IMR-90 (cell line): Measurements from ENCODE around the gene RAI1. TPM values are rescaled to one million over a fixed set of nuclear protein-coding genes. Genes with fewer than 3 reads are reported as not detected.

ENCODE experiments used
- ATAC-seq: fragments of 200-7000 bp; cut with Tn5 transposase; 2 replicates; pipeline ENCODE4 v1.9.1; 2020; ENCODE audit warnings: low read depth, mild to moderate bottlenecking, moderate library complexity
- BruUV-seq: library from RNA; stranded (reverse); fragments of 400-500 nt; replicated peaks from 2 replicates; lab custom pipeline; 2021; lab: Mats Ljungman, UMichigan
- CTCF ChIA-PET: fragments of 300-600 bp; formaldehyde crosslinking; extraction: SDS; loops from one replicate; lab custom pipeline; 2021; ENCODE audit warnings: antibody characterized with exemption; lab: Yijun Ruan, JAX
- POLR2A ChIA-PET: fragments of 300-600 bp; sonication (Branson Sonifier 250); formaldehyde crosslinking; loops from one replicate; lab custom pipeline; 2022; ENCODE audit warnings: antibody characterized with exemption; ENCODE audit not compliant: unreplicated experiment; lab: Charles Lee
- DNase-seq: peaks from one replicate; pipeline ENCODE4 v3.0.0; 2013
- H2AFZ ChIP-seq: replicated peaks from 2 replicates; pipeline ENCODE3; 2013; ENCODE audit warnings: low read length, mild to moderate bottlenecking; ENCODE audit not compliant: poor library complexity
- H2AK5ac ChIP-seq: 2 replicates; pipeline ENCODE4 v1.6.1; 2013; ENCODE audit warnings: low read depth, low read length, inconsistent platforms
- H2AK9ac ChIP-seq: replicated peaks from 2 replicates; pipeline ENCODE3; 2013; ENCODE audit warnings: mild to moderate bottlenecking, low read depth, low read length, moderate library complexity; ENCODE audit not compliant: poor library complexity
- H2BK120ac ChIP-seq: 2 replicates; pipeline ENCODE4 v1.6.1; 2013; ENCODE audit warnings: low read depth, low read length, inconsistent platforms
- H2BK15ac ChIP-seq: 3 replicates; pipeline ENCODE4 v1.6.1; 2013; ENCODE audit warnings: low read depth, low read length, inconsistent platforms
- H2BK20ac ChIP-seq: 2 replicates; pipeline ENCODE4 v1.6.1; 2013; ENCODE audit warnings: low read depth, mild to moderate bottlenecking, inconsistent platforms, low read length, moderate library complexity
- H2BK5ac ChIP-seq: 2 replicates; pipeline ENCODE4 v1.6.1; 2013; ENCODE audit warnings: mild to moderate bottlenecking, low read depth, low read length, inconsistent platforms; ENCODE audit not compliant: poor library complexity, severe bottlenecking
- H3K14ac ChIP-seq: replicated peaks from 2 replicates; pipeline ENCODE4 v1.6.1; 2013; ENCODE audit warnings: low read depth, low read length, inconsistent platforms
- H3K18ac ChIP-seq: 2 replicates; pipeline ENCODE4 v1.6.1; 2013; ENCODE audit warnings: low read depth, low read length, control low read depth
- H3K23ac ChIP-seq: 2 replicates; pipeline ENCODE4 v1.6.1; 2013; ENCODE audit warnings: low read depth, low read length, inconsistent platforms
- H3K27ac ChIP-seq: 2 replicates; pipeline ENCODE4 v1.5.1; 2013; ENCODE audit warnings: mild to moderate bottlenecking, control low read depth, low read length; ENCODE audit not compliant: insufficient read depth
- H3K27me3 ChIP-seq: 2 replicates; pipeline ENCODE4 v1.6.1; 2013; ENCODE audit warnings: low read length; ENCODE audit not compliant: control insufficient read depth, insufficient read depth
- H3K36me3 ChIP-seq: 2 replicates; pipeline ENCODE4 v1.6.1; 2013; ENCODE audit warnings: low read length, mixed read lengths; ENCODE audit not compliant: control insufficient read depth, insufficient read depth
- H3K4ac ChIP-seq: 2 replicates; pipeline ENCODE4 v1.6.1; 2013; ENCODE audit warnings: low read depth, low read length, inconsistent platforms
- H3K4me1 ChIP-seq: 2 replicates; pipeline ENCODE4 v1.6.1; 2013; ENCODE audit warnings: low read length, mixed read lengths; ENCODE audit not compliant: control insufficient read depth, insufficient read depth
- H3K4me2 ChIP-seq: 2 replicates; pipeline ENCODE4 v1.6.1; 2013; ENCODE audit warnings: low read depth, mild to moderate bottlenecking, control low read depth, low read length, moderate library complexity
- H3K4me3 ChIP-seq: 2 replicates; pipeline ENCODE4 v1.5.1; 2013; ENCODE audit warnings: low read depth, mild to moderate bottlenecking, control low read depth, low read length, moderate library complexity; ENCODE audit not compliant: insufficient read depth
- H3K56ac ChIP-seq: 2 replicates; pipeline ENCODE4 v1.6.1; 2013; ENCODE audit warnings: low read length, inconsistent platforms; ENCODE audit not compliant: insufficient read depth; ENCODE audit errors: extremely low read depth
- H3K79me1 ChIP-seq, 2 experiments: 2 replicates each; pipeline ENCODE4 v1.6.1; 2013; ENCODE audit warnings: low read length in 2 of 2, inconsistent platforms in 1 of 2, low read depth in 1 of 2
- H3K9ac ChIP-seq: 2 replicates; pipeline ENCODE4 v1.6.1; 2013; ENCODE audit warnings: low read depth, low read length, control low read depth
- H3K9me1 ChIP-seq: 2 replicates; pipeline ENCODE4 v1.6.1; 2013; ENCODE audit warnings: low read length, inconsistent platforms; ENCODE audit not compliant: insufficient read depth
- H3K9me3 ChIP-seq: 2 replicates; pipeline ENCODE4 v1.6.1; 2013; ENCODE audit warnings: low read length; ENCODE audit not compliant: control insufficient read depth, insufficient read depth
- H4K20me1 ChIP-seq: 2 replicates; pipeline ENCODE4 v1.6.1; 2013; ENCODE audit warnings: low read length, inconsistent platforms; ENCODE audit not compliant: insufficient read depth
- H4K5ac ChIP-seq: 2 replicates; pipeline ENCODE4 v1.6.1; 2013; ENCODE audit warnings: mild to moderate bottlenecking, low read depth, low read length, control low read depth
- H4K8ac ChIP-seq, 2 experiments: 2 replicates each; pipeline ENCODE4 v1.6.1; 2013; ENCODE audit warnings: low read depth in 2 of 2, low read length in 2 of 2, control low read depth in 1 of 2, inconsistent platforms in 1 of 2
- H4K91ac ChIP-seq: 2 replicates; pipeline ENCODE4 v1.6.1; 2013; ENCODE audit warnings: low read depth, low read length, inconsistent platforms; ENCODE audit not compliant: insufficient read depth
- BHLHE40 ChIP-seq: fragments of 150-350 bp; IDR thresholded peaks from 2 replicates; pipeline ENCODE4 v1.6.1; 2016; ENCODE audit warnings: mild to moderate bottlenecking, low read depth, low read length
- CEBPB ChIP-seq: IDR thresholded peaks from 2 replicates; pipeline ENCODE4 v1.6.1; 2012; ENCODE audit warnings: low read depth, low read length, improper control_type of control experiment
- CHD1 ChIP-seq: IDR thresholded peaks from 2 replicates; pipeline ENCODE4 v1.6.1; 2012; ENCODE audit warnings: low read depth, low read length, improper control_type of control experiment
- FOS ChIP-seq: fragments of 150-350 bp; IDR thresholded peaks from 2 replicates; pipeline ENCODE4 v1.6.1; 2016; ENCODE audit warnings: low read depth, low read length
- MAFK ChIP-seq: IDR thresholded peaks from 2 replicates; pipeline ENCODE4 v1.6.1; 2012; ENCODE audit warnings: low read depth, low read length, improper control_type of control experiment
- MAZ ChIP-seq: IDR thresholded peaks from 2 replicates; pipeline ENCODE4 v1.6.1; 2012; ENCODE audit warnings: low read depth, mild to moderate bottlenecking, low read length, improper control_type of control experiment, moderate library complexity, borderline replicate concordance
- MXI1 ChIP-seq: IDR thresholded peaks from 2 replicates; pipeline ENCODE4 v1.6.1; 2012; ENCODE audit warnings: low read depth, mild to moderate bottlenecking, low read length, moderate library complexity, borderline replicate concordance
- NFE2L2 ChIP-seq: fragments of 150-350 bp; IDR thresholded peaks from 2 replicates; pipeline ENCODE4 v1.6.1; 2016; ENCODE audit warnings: low read depth, mild to moderate bottlenecking, low read length
- POLR2A ChIP-seq: IDR thresholded peaks from 2 replicates; pipeline ENCODE4 v1.6.1; 2012; ENCODE audit warnings: mild to moderate bottlenecking, low read depth, low read length
- RAD21 ChIP-seq: IDR thresholded peaks from 2 replicates; pipeline ENCODE4 v1.6.1; 2012; ENCODE audit warnings: low read length, improper control_type of control experiment
- RCOR1 ChIP-seq: IDR thresholded peaks from 2 replicates; pipeline ENCODE4 v1.6.1; 2012; ENCODE audit warnings: mild to moderate bottlenecking, low read length, improper control_type of control experiment; ENCODE audit not compliant: insufficient replicate concordance
- RFX5 ChIP-seq: IDR thresholded peaks from 2 replicates; pipeline ENCODE4 v1.8.0; 2012; ENCODE audit warnings: low read depth, mild to moderate bottlenecking, low read length, moderate library complexity
- SMC3 ChIP-seq: fragments of 150-350 bp; IDR thresholded peaks from 2 replicates; pipeline ENCODE4 v1.6.1; 2016; ENCODE audit warnings: low read depth, mild to moderate bottlenecking, antibody characterized with exemption, low read length, moderate library complexity
- WGBS, 2 experiments: methylation state at CpG; one replicate each; pipeline versions ENCODE4 v1.1.5 to v1.1.7; 2013; ENCODE audit warnings: missing lambda C conversion rate in 2 of 2; ENCODE audit not compliant: insufficient read length in 1 of 2; ENCODE audit errors: extremely low coverage in 2 of 2; 5-methylcytosine and 5-hydroxymethylcytosine counted together
- dilution Hi-C: fragments of 300-500 bp; cut with HindIII; formaldehyde crosslinking; loops from one replicate; pipeline ENCODE4 v1.14.3; 2018; ENCODE audit warnings: low sequenced_read_pairs; ENCODE audit not compliant: unreplicated experiment
- in situ Hi-C: fragments of 300-500 bp; cut with MboI; formaldehyde crosslinking; loops from 3 replicates; pipeline ENCODE4 v1.14.3; 2019; ENCODE audit warnings: low sequenced_read_pairs, inconsistent platforms, mixed read lengths
- intact Hi-C: fragments of 100-400 bp; cut with micrococcal nuclease; formaldehyde crosslinking; loops from 2 replicates; pipeline ENCODE4 v1.10.0; 2022
- polyA plus RNA-seq, 3 experiments: library from polyadenylated mRNA; depleted of rRNA; stranded (reverse); fragments of >200 nt; gene quantifications; 2 replicates each; pipeline ENCODE4 v1.2.3, GENCODE V29; 2012; ENCODE audit warnings: low replicate concordance in 1 of 3
- total RNA-seq: library from RNA; depleted of rRNA; stranded (reverse); fragments of >200 nt; gene quantifications from 2 replicates; pipeline ENCODE4 v1.2.3, GENCODE V29; 2012
- TF ChIP-seq, protein P1 (sequence below): conservative IDR thresholded peaks from 2 replicates; pipeline ENCODE4 v1.5.1; 2012; ENCODE audit warnings: mild to moderate bottlenecking, low read depth, low read length, improper control_type of control experiment
- TF ChIP-seq, protein P2 (sequence below): fragments of 150-350 bp; IDR thresholded peaks from 2 replicates; pipeline ENCODE4 v1.6.1; 2016; ENCODE audit warnings: low read depth, mild to moderate bottlenecking, low read length, moderate library complexity, borderline replicate concordance

The RAI1 gene
- total and polyA plus RNA-seq, 2 of the 4 experiments (the other 2 are of a cell fraction): 1.8 to 10.5 TPM

GRCh38 chr17:17700251-17700969, 19.2 kb downstream of the RAI1 start:
- peaks cover 36 to 95% of the 10 kb centered on the region in 2 experiments for H3K79me1 ChIP-seq

More at GRCh38 chr17:17700251-17700969, 19.2 kb downstream of the RAI1 start:
- Histone ChIP-seq H3K4ac (peak overlapping the region; percentile 91), H2BK120ac (peak overlapping the region; percentile 5), H3K9ac (0 out of 2 replicates have a peak overlapping the region, but pooled peaks have one; percentile 28), H3K23ac (peak overlapping the region; percentile 50), H3K4me1 (peaks cover 70% of the 10 kb centered on the region), H3K27ac (peak overlapping the region; percentile 86), H3K9me3 (no peaks in the 10 kb centered on the region), H4K5ac (peak overlapping the region; percentile 66; the same call in 1 of the 2 replicates), H3K4me3 (no peak overlapping the region), H3K27me3 (no peaks in the 10 kb centered on the region), H3K14ac (peak overlapping the region; percentile 46), H2BK5ac (peak overlapping the region; percentile 88), H3K18ac (peak overlapping the region; percentile 26; the same call in 1 of the 2 replicates), H3K36me3 (peaks cover 2% of the 10 kb centered on the region; the same call in 1 of the 2 replicates), H2BK20ac (no peak overlapping the region; the same call in 1 of the 2 replicates), H3K56ac (0 out of 2 replicates have a peak overlapping the region, but pooled peaks have one; percentile 24), H2AK9ac (peak overlapping the region; percentile 67), H4K91ac (peak overlapping the region; percentile 70), H2AFZ (peak overlapping the region; percentile 5), H4K8ac (peak overlapping the region; percentile 77 to 84; a peak in 2 of 4 replicates), H2AK5ac (peak overlapping the region; percentile 81), H4K20me1 (peaks cover 99% of the 10 kb centered on the region), H2BK15ac (no peak overlapping the region), H3K9me1 (peaks cover 68% of the 10 kb centered on the region), H3K4me2 (0 out of 2 replicates have a peak overlapping the region, but pooled peaks have one; percentile 9)
- BruUV-seq: no TSS peak
- DNase-seq (no peak), ATAC-seq (no peak)
- dilution Hi-C loops (no loop called here), in situ Hi-C loops (no loop called here), intact Hi-C loops (no loop called here)
- WGBS, 2 experiments: 40% methylated on average over 30 of the region's 86 CpGs; no CpG with 5 or more reads in 1 of the 2 experiments
- no peak for TF ChIP-seq RAD21
- no peak for TF ChIP-seq SMC3
- TF ChIP-seq POLR2A: no peak
- TF ChIP-seq FOS: no peak
- TF ChIP-seq RFX5: no peak
- no peak for TF ChIP-seq NFE2L2
- TF ChIP-seq, protein P1, sequence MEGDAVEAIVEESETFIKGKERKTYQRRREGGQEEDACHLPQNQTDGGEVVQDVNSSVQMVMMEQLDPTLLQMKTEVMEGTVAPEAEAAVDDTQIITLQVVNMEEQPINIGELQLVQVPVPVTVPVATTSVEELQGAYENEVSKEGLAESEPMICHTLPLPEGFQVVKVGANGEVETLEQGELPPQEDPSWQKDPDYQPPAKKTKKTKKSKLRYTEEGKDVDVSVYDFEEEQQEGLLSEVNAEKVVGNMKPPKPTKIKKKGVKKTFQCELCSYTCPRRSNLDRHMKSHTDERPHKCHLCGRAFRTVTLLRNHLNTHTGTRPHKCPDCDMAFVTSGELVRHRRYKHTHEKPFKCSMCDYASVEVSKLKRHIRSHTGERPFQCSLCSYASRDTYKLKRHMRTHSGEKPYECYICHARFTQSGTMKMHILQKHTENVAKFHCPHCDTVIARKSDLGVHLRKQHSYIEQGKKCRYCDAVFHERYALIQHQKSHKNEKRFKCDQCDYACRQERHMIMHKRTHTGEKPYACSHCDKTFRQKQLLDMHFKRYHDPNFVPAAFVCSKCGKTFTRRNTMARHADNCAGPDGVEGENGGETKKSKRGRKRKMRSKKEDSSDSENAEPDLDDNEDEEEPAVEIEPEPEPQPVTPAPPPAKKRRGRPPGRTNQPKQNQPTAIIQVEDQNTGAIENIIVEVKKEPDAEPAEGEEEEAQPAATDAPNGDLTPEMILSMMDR: no peak
- no peak for TF ChIP-seq RCOR1
- TF ChIP-seq BHLHE40: no peak
- no peak for TF ChIP-seq MAZ
- TF ChIP-seq CHD1: no peak
- no peak for TF ChIP-seq MXI1
- TF ChIP-seq CEBPB: no peak
- TF ChIP-seq MAFK: no peak
- TF ChIP-seq, protein P2, sequence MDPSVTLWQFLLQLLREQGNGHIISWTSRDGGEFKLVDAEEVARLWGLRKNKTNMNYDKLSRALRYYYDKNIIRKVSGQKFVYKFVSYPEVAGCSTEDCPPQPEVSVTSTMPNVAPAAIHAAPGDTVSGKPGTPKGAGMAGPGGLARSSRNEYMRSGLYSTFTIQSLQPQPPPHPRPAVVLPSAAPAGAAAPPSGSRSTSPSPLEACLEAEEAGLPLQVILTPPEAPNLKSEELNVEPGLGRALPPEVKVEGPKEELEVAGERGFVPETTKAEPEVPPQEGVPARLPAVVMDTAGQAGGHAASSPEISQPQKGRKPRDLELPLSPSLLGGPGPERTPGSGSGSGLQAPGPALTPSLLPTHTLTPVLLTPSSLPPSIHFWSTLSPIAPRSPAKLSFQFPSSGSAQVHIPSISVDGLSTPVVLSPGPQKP: no peak
- POLR2A ChIA-PET: no interaction called here
- CTCF ChIA-PET: no interaction called here
